ENCODE measurements around the gene CFAP20DC.
"Not testable (repeated sequence)": the region's sequence is repeated elsewhere in the genome, so short reads cannot be mapped to it uniquely, and the experiment has no call there.

Gene CFAP20DC

DNA sequence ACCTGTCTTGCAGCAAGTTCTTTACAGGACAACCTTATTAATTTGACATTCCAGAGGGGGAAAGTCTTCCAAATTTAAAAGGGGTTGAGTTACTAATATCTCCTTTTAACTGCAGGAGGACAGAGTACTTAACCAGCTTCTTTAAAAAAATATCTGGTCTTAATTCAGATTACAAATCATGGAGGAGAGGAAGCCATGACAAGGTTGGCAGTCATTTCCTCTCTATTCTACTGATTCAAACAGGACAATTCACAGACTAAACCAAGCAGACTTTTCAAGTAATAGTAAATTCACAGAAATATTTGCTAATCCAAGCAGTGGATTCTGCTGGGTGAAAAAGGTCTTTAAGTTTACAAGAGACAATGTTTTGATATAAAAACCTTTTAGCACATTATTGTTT lies 185.3 kb downstream of the CFAP20DC start:
- no peak for FAIRE-seq

DNA sequence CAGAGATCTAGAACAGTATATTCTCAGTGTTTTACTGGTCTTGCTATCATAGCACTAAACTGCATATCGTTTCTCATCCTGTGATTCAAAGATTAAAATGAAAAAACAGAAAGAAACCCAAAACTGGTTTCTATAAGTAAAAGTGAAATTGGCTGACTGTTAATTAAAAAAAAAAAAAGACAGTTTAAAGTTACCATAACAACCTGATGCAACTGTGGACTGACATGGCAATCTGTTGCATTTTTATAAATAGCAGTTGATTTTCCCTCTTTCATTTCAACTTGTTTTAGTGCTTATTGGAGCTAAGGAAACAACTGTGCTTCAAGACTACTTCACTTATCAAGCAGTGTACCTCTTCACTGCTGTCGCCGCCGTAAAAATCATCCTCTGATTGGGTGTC lies 186.6 kb downstream of the CFAP20DC start:
- no peak for FAIRE-seq

DNA sequence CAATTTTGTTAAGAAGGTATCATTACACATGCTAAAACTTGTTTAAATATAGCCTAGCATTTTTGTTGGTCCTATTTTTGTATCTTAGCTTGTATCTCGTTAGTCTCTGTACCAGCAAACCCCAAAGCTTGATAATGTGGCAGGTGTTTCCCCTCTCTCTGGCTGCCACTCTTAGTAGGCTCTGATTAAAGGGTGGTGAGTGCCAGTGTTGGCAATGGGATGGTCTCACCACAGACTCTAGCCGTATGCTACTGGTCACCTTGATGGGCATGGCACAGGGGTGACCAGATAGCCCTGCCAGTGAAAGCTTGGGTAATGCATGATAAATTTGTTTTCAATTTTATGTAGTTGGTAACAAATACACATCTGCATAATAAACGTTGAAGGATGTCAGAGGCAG lies 188.3 kb downstream of the CFAP20DC start:
- no peak for FAIRE-seq

DNA sequence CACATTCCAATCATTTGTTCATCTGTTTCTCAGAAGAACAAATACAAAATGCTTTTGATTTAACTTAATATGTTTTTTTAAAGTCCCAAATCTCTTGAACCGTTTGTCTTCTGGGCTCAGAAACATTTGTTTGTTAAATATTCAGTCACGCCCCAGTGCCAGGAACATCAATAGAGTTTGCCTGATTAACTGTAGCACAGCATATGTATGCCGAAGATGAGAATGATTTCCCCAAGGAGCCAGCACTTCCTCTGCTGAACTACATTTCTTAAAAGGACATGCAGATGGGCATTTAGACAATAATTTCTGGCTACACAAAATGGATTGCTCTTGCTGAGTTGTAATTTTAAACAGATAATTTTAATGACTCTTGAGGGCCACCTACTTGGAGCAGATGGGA lies 191.7 kb downstream of the CFAP20DC start:
- no peak for FAIRE-seq

DNA sequence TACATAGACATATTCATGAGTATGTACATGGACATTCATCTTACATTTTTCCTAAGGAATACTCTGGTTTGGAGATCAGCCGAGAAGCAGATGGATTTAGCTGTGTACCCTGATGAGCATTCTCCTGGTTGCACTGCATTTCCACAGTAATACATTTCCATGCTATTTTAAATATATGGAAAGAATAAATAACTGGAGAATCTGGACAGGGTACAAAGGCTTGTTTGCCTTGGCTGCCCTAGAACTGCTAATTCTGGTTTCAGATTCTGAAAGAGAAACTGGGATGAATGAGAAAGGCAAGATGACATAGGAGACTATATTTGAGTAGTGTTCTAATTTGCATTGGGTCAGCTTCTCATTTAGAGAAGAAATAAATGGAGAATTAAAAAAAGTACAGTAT lies 192.4 kb downstream of the CFAP20DC start:
- FAIRE-seq = no peak

DNA sequence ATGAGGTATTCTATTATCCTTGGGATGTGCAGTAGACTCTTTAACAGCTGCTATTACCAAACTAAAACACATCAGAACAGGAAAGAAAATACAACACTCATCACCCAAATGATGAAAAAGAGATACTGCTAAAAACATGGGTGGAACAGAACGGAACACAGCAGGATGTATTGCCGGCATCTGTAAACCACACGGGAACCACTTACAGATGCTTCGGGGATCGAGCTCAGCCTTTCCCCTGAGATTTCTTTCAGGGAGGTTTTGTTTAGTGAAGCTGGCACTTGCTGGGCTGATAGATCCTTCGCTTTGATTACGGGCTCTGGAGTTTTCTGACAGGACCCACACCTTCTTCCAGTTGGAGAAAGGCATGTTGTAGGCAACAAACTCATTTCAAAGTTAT lies 201.0 kb downstream of the CFAP20DC start:
- FAIRE-seq = no peak

DNA sequence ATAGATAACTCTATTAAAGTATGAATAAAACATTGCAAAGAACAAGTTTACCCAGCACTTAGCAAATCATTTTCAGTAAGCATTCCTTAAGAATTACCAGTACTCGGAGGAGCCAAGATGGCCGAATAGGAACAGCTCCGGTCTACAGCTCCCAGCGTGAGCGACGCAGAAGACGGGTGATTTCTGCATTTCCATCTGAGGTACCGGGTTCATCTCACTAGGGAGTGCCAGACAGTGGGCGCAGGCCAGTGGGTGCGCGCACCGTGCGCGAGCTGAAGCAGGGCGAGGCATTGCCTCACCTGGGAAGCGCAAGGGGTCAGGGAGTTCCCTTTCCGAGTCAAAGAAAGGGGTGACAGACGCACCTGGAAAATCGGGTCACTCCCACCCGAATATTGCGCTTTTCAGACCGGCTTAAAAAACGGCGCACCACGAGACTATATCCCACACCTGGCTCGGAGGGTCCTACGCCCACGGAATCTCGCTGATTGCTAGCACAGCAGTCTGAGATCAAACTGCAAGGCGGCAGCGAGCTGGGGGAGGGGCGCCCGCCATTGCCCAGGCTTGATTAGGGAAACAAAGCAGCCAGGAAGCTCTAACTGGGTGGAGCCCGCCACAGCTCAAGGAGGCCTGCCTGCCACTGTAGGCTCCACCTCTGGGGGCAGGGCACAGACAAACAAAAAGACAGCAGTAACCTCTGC lies 207.6 kb downstream of the CFAP20DC start:
- not testable (repeated sequence) for FAIRE-seq

DNA sequence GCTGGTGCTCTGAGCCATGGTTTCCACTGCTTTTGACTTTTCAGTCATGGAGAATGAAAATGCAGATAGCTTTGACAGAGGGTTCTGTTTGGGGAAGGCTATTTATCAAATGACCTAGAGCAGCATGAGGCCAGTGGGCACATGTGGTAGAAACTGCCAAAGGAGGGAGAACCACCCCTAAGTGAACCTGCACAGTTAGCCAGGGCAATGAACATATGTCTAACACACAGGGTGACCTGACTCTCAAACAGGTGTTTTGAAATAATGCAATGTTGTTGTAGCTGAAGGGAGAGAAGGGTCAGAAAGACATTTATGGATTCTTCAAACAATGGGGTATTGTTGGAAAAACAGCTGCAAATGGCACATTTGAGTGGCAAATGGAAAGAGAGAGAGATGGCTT lies 208.9 kb downstream of the CFAP20DC start:
- FAIRE-seq = no peak

DNA sequence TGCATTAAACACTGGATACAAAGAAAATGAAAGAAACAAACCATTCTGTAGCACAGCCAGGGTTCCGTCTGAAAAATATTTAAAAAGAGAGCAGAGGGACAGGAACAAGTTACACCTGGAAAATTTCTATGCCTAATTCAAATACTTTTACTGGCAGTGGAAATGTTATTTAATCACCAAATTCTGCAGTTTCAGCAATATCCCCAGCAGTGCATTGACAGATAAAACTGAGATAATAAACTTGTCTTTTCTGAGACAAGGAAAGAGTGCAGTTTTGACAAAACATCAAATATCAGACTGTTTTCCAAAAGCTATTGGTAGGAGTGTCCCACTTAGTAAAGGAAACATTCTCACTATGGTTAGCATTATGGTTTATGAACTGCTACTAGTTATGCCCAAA lies 209.9 kb downstream of the CFAP20DC start:
- FAIRE-seq = no peak

DNA sequence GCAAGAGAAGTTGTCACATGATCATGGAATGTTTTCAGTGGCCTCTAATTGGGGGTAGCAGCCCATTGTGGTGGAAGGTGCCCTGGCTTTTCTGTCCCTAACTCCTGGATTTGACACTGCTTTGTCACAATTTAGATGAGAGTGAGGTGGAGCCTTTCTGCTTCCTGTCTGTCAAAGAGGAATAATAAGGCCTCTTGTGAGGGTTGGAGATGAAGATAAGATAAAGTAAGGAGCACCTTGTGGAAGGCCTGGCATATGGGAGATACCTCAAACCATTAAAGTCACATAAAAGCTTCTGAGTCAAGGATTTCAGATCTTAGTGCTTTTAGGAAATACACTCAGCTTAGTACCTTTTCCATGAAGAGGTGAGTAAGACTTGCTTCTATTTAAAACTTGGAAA lies 210.6 kb downstream of the CFAP20DC start:
- FAIRE-seq = no peak

DNA sequence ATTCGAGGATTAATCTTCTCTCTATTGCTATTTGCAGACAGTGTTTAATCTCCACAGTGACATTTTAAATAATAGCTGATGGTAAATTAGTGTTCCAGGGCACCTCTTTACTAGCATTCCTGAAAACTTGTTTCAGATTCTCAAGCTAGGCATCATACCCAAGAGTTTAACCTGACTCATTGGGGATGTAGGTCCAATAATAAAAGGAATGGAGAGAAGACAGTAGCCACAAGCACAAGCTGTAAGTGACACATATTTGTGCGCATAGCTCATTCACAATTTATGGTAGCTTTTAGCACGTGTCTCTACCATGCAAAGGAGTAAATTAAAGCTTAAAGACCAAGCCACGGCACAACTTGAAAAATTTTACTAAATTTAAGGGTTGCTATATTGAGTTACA lies 212.0 kb downstream of the CFAP20DC start:
- no peak for FAIRE-seq

DNA sequence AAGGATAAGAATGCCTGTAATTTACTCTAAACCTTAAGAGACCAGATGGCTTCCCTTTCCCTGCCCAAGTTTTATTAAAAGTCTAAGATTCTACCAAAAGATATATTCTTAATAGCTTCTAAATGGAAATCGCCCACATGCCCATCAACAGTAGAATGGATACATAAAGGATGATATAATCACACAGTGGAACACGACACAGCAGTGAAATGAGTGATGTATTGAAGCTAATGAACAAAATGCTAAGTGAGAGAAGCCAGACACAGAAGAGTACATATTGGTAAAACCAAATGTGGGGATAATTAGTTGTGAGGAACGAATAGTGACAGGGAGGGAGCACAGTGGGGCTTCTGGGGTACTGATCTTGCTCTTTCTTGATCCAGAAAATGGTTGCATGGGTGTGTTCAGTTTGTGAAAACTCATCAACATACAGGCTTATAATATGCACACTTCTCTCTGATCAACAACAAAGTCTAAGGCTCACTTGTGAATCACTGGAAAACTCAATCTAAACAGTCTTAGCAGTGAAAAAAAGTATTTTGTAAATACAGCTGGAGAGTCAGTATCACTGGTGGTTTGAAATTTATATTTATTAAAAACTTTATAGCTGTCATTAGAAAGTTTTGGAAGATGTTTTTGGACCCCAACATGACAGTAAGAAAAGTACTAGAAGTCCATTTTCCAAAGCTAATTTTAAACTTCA lies 212.5 kb downstream of the CFAP20DC start:
- no peak for FAIRE-seq

DNA sequence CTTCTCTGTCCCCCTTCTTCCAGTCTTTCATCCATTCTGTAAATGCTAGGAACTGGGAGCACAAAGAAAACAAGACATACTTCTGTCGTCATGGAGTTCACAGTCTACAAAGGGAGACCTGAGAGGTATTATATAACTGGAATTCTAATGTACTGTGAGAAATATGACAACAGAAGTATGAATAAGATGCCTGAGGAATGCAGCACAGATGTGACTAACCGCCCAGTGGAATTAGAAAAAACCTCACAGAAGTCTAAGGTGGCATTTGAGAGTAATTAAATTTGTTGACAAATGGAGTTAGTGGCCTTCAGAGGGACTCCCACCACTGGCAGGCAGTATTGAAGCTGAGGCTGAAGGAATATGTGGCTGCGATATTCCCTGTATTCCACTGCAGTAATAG lies 214.7 kb downstream of the CFAP20DC start:
- FAIRE-seq = no peak

DNA sequence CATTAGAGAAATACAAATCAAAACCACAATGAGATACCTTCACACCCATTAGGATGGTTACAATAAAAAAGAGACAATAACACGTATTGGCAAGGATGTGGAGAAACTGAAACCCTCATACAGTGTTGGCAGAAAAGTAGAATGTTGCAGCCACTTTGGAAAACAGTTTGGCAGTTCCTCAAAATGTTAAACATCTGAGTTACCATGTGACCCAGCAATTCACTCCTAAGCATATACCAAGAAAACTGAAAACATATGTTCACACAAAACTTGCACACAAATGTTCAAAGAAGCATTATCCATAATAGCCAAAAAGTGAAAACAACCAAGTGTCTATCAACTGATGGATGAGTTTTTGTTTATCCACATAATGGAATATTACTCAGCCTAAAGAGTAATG lies 216.3 kb downstream of the CFAP20DC start:
- FAIRE-seq = no peak

DNA sequence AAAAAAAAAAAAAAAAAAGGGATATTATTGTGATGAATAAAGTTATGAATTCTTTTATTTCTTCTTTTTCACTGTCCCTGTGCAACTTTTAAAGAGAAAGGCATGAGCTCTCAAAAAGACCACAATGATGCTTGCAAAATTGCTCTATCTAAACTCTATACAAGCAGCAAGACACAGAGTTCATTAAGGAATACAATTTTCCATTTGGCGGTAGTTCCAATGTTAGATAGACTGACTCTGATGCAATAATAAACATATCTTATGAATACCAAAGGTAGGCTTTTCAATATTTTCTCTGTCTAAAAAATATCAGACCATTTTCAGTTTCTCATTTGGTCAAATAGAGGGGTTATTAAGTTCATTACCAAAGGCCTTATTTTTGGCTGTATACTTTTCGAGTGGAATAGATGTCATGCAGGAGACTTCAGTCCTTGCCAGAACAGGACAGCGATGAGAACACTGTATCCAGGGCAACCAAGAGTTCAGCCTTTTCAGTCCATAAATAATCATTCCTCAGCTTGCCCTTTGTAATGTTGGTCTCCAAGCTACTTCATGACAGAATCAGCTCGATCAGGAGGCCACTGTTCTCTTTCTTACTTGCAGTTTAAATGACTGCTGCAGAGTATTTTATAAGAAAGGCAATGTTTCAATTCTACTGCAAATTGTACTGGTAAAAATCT lies 220.4 kb downstream of the CFAP20DC start:
- peak; percentile 74 for FAIRE-seq

DNA sequence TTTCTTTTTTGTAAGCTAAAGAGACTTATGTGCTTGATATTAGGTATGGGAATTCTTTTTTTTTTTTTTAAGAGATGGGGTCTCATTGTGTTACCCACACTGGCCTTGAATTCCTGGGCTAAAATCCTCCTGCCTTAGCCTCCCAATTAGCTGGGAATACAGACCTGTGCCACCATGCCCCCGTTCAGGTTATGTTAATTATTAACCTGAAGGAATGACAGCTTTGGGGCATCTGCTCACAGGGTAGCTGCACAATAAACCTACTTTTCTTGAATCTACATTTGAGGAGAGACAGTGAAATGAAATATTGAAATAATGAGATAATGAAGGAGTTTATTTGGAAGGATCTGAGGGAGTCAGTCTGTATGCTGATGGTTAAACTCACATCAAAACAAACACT lies 225.0 kb downstream of the CFAP20DC start:
- no peak for FAIRE-seq

DNA sequence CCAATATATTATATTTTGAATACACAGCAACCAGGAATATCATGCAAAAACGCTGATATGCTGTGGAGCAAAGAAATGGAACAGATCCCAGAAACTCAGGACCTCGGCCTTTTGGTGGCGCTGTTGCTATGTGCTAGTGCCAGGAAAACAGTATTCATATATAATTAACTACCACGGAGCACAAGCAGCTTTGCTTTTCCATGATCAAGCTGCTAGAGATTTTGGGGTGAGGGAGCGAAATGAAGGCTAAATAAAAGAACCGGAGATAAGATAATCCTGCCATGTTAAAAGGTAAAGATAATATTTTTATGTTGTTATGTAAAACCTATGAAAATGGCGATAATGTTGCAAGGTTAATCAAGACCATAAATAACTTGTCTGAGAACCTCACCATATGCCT lies 225.5 kb downstream of the CFAP20DC start:
- FAIRE-seq = peak; percentile 98

DNA sequence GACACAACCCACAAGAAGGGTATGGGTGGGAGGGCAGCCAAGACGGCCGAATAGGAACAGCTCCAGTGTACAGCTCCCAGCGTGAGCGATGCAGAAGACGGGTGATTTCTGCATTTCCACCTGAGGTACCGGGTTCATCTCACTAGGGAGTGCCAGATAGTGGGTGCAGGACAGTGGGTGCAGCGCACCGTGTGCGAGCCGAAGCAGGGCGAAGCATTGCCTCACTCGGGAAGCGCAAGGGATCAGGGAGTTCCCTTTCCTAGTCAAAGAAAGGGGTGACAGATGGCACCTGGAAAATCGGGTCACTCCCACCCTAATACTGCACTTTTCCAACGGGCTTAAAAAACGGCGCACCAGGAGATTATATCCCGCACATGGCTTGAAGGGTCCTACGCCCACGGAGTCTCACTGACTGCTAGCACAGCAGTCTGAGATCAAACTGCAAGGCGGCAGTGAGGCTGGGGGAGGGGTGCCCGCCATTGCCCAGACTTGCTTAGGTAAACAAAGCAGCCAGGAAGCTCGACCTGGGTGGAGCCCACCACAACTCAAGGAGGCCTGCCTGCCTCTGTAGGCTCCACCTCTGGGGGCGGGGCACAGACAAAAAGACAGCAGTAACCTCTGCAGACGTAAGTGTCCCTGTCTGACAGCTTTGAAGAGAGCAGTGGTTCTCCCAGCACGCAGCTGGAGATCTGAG lies 243.1 kb downstream of the CFAP20DC start:
- not testable (repeated sequence) for FAIRE-seq

DNA sequence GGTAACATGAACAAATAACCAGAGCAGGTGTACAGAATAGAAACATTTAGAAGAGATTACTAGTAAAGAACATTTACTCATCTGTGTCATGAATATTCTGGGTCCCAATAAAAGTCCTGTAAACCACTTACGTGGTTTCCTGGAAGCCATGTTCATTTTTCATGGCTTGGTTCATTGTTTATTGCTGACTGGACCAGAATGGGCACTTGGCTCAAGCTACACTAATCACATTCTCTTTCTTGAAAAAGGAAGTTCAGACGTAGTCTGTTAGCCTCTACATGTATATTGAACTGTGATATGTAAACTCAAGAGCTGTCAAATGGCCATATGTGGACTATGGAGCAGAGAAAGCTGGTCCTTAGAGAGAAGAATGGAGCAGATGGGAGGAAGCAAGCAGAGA lies 244.9 kb downstream of the CFAP20DC start:
- no peak for FAIRE-seq

DNA sequence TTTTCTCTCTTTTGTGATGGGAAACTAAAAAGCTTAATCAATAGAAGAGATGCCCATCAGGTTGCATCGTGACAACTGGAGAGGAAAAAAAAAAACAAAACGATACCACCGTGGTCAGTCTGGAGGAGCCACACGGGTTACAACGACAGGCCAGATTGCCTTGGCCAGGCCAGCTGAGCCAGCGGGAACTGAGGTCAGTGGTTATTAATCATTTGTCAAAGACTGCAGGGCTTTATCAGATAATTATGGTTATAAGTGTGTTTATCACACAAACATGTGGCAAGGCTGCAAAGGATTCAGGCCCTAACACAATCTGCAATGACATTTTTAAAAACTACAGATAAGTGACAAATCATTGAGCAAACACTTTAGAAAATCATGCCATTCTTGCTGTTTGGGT lies 248.3 kb downstream of the CFAP20DC start:
- no peak for FAIRE-seq

DNA sequence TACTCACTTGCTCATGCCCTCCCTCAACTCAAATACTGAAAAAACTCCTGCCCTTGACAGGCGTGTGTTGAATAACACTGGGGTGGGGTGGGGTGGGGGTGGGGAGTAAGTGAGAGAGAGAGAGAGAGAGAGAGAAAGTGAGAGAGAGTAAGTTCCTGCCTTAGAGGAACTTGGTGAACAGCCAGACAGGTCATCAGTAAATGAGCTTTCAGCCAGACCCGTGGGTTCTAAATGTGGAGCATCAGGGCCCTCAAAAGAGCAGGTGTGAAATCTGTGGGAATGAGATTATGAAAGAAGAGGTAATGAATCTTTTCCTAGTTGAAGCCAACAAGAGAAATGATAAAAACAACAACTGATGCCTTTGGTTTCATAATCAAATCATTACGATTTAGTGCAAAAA lies 248.9 kb downstream of the CFAP20DC start:
- FAIRE-seq = no peak

DNA sequence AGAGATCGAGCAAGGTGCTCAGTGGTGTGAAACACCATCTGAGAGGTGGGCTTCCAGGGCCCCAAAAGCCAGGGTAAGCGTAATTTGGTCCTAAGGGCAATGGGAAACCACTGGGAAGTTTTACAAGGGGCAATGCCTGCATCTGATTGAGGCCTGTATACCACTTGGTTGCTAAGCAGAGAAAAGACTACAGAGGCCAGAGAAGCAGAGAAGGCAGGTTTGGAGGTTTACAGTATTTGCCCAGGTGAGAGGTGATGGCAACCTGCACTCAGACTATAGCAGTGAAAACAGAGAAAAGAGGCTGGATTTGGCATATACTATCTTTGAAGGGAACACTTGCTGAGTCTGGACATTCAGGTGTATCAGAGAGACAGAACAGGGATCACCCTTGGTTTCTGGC lies 249.8 kb downstream of the CFAP20DC start:
- FAIRE-seq = no peak

DNA sequence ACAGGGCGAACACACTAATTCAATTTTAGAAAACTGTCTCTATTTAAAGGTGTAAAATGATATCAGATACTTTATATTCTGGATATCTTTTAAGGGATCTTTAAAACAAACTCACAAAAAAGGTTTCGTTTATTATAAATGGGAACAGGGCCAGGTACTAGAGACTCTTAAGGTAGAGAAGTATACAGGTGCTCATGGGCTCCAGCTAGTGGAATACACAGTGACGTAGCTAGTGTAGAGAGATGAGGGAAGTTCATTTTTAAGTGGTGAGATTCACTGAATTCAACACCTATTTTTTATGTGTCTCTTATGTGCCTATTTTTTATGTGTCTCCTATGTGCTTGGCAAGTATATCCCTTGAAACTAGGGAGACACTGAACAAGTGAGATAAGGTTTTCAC lies 250.6 kb downstream of the CFAP20DC start:
- FAIRE-seq = no peak

DNA sequence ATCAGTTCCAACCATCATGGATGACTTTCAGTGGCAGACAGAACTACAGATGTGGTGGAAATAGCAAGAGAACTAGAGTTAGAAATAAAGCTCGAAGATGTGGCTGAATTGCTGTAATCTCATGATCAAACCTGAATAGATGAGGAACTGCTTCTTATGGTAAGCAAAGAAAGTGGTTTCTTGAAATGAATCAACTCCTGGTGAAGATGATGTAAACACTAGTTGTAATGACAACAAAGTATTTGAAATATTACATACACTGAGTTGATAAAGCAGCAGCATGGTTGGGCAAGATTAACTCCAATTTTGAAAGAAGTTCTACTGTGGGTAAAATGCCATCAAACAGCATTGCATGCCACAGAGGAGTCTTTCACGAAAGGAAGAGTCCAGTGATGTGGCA lies 251.5 kb downstream of the CFAP20DC start:
- FAIRE-seq = no peak
